H4 (cell line): ENCODE measurements around the gene CEP131. TPM values are rescaled to one million over a fixed set of nuclear protein-coding genes. Genes with fewer than 3 reads are reported as not detected.
"Not testable (repeated sequence)": the region's sequence is repeated elsewhere in the genome, so short reads cannot be mapped to it uniquely, and the experiment has no call there.

Experiments
- DNase-seq: peaks from one replicate; pipeline ENCODE4 v3.0.0-alpha.2; 2015; ENCODE audit warnings: low spot score
- total RNA-seq: library from RNA; depleted of rRNA; stranded (reverse); fragments of >200 nt; shearing (Covaris generic); gene quantifications from 2 replicates; pipeline ENCODE4 v1.2.3, GENCODE V29; 2014; rRNA removed

CEP131 gene
- total RNA-seq, 1 experiment from 2014 or later = 5.3 TPM

- no peak for DNase-seq
Observed at GRCh38 chr17:81151278-81151677, 71.5 kb downstream of the CEP131 start.

- no peak for DNase-seq
Observed at GRCh38 chr17:81150377-81151077, 72.2 kb downstream of the CEP131 start.

- DNase-seq = no peak
Observed at GRCh38 chr17:81148986-81149533, 73.7 kb downstream of the CEP131 start.

GRCh38 chr17:81148571-81148970 lies 74.2 kb downstream of the CEP131 start:
- no peak for DNase-seq

- DNase-seq = no peak
Observed at GRCh38 chr17:81147701-81148100, 75.1 kb downstream of the CEP131 start.

GRCh38 chr17:81146208-81146607 lies 76.6 kb downstream of the CEP131 start:
- DNase-seq = not testable (repeated sequence)

- no peak for DNase-seq
Observed at GRCh38 chr17:81144423-81144781, 78.4 kb downstream of the CEP131 start.

- no peak for DNase-seq
Observed at GRCh38 chr17:81143717-81144422, 78.9 kb downstream of the CEP131 start.

- no peak for DNase-seq
Observed at GRCh38 chr17:81143200-81143527, 79.6 kb downstream of the CEP131 start.

- peak; percentile 88 for DNase-seq
Observed at GRCh38 chr17:81142301-81143199, 80.2 kb downstream of the CEP131 start.

GRCh38 chr17:81140695-81141094 lies 82.1 kb downstream of the CEP131 start:
- DNase-seq = no peak

GRCh38 chr17:81140018-81140417 lies 82.7 kb downstream of the CEP131 start:
- no peak for DNase-seq

Other genes starting within 250 kb of the CEP131 start
- 19.7 and 21.4 TPM in 2 replicates for gene CHMP6, start 231.1 kb downstream of the CEP131 start, total RNA-seq
- gene BAIAP2, start 187.8 kb downstream of the CEP131 start, total RNA-seq = 42.4 and 47.7 TPM in 2 replicates
- not detected in 2 replicates for gene PVALEF, start 57.5 kb downstream of the CEP131 start, total RNA-seq
- gene AATK, start 56.7 kb downstream of the CEP131 start, total RNA-seq = 0.08 and 0.33 TPM in 2 replicates
- 3.4 and 4.0 TPM in 2 replicates for gene TEPSIN, start 16.1 kb upstream of the CEP131 start, total RNA-seq
- gene NDUFAF8, start 16.4 kb upstream of the CEP131 start, total RNA-seq = 47.4 and 77.7 TPM in 2 replicates
- 40.9 and 67.3 TPM in 2 replicates for gene SLC38A10, start 72.3 kb upstream of the CEP131 start, total RNA-seq
- 0.31 and 3.4 TPM in 2 replicates for gene BAHCC1, start 172.5 kb upstream of the CEP131 start, total RNA-seq